DND-41 (cell line): ENCODE measurements around the gene COL4A1.

Experiments
- ATAC-seq: fragments of 200-7000 bp; cut with Tn5 transposase; 3 replicates; pipeline ENCODE4 v1.9.1; 2021; ENCODE audit warnings: low read depth; ENCODE audit not compliant: insufficient read depth
- DNase-seq: peaks from one replicate; pipeline ENCODE4 v3.0.0-alpha.2; 2020
- H2AFZ ChIP-seq: 2 replicates; pipeline ENCODE4 v1.6.0; 2012; ENCODE audit warnings: low read depth, low read length
- H3K27ac ChIP-seq: 2 replicates; pipeline ENCODE4 v1.5.1; 2012; ENCODE audit warnings: low read length, inconsistent platforms
- H3K27me3 ChIP-seq: fragments of 200-600 bp; sonication (generic); 2 replicates; pipeline ENCODE4 v1.6.0; 2012; ENCODE audit warnings: low read length, mild to moderate bottlenecking, inconsistent platforms; ENCODE audit not compliant: insufficient read depth, poor library complexity
- H3K36me3 ChIP-seq: 2 replicates; pipeline ENCODE4 v1.5.1; 2012; ENCODE audit warnings: low read length, inconsistent platforms; ENCODE audit not compliant: insufficient read depth
- H3K4me1 ChIP-seq: 2 replicates; pipeline ENCODE4 v1.5.1; 2012; ENCODE audit warnings: mild to moderate bottlenecking, low read length; ENCODE audit not compliant: insufficient read depth
- H3K4me2 ChIP-seq: 2 replicates; pipeline ENCODE4 v1.6.0; 2012; ENCODE audit warnings: mild to moderate bottlenecking, moderate library complexity, low read length, inconsistent platforms; ENCODE audit not compliant: insufficient read depth
- H3K4me3 ChIP-seq, 2 experiments: fragments of 200-600 bp in 1 of 2; shearing (Covaris generic) in 1 of 2; 2 replicates each; pipeline ENCODE4 v1.5.1; 2012 to 2016; ENCODE audit warnings: inconsistent platforms in 2 of 2, low read length in 2 of 2, mild to moderate bottlenecking in 2 of 2, low read depth in 1 of 2, moderate library complexity in 1 of 2
- H3K79me2 ChIP-seq: 2 replicates; pipeline ENCODE4 v1.6.0; 2012; ENCODE audit warnings: low read length, inconsistent platforms; ENCODE audit not compliant: insufficient read depth
- H3K9ac ChIP-seq: 2 replicates; pipeline ENCODE4 v1.6.0; 2012; ENCODE audit warnings: low read depth, mild to moderate bottlenecking, inconsistent platforms, low read length, moderate library complexity
- H3K9me3 ChIP-seq: 2 replicates; pipeline ENCODE4 v1.5.1; 2012; ENCODE audit warnings: low read length, moderate library complexity, mild to moderate bottlenecking, inconsistent platforms; ENCODE audit not compliant: insufficient read depth, severe bottlenecking
- H4K20me1 ChIP-seq: 2 replicates; pipeline ENCODE4 v1.6.0; 2012; ENCODE audit warnings: low read length; ENCODE audit not compliant: insufficient read depth
- EZH2 ChIP-seq: IDR thresholded peaks from 3 replicates; pipeline ENCODE4 v1.6.1; 2012; ENCODE audit warnings: borderline replicate concordance, low read depth, mild to moderate bottlenecking, moderate library complexity, low read length, inconsistent platforms; ENCODE audit not compliant: severe bottlenecking
- TF ChIP-seq, protein P1 (sequence below): IDR thresholded peaks from 2 replicates; pipeline ENCODE4 v1.5.1; 2012; ENCODE audit warnings: borderline replicate concordance, low read length, moderate library complexity, mild to moderate bottlenecking; ENCODE audit not compliant: poor library complexity, severe bottlenecking; ENCODE audit errors: extremely low read depth

Gene COL4A1

DNA sequence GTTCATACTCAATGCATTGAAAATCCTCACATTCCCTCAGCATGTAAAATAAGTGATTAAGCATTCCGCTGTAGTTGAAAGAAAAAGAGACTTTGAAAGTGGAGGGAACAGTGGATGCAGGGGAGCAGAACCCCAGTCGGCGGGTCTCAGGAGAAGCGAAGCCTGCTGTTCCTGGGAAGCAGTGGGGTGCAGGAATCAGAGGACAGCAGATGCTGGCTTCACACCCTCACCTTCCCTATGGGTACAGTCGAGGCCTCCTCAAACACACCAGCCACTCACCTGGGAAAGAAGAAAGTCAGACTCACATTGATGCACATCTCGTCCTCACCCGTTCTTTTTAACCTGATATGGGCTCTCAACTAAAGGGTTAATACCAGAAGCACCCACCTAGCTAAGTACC lies 38.3 kb upstream of the COL4A1 start:
- no peak for TF ChIP-seq EZH2
- TF ChIP-seq, protein P1, sequence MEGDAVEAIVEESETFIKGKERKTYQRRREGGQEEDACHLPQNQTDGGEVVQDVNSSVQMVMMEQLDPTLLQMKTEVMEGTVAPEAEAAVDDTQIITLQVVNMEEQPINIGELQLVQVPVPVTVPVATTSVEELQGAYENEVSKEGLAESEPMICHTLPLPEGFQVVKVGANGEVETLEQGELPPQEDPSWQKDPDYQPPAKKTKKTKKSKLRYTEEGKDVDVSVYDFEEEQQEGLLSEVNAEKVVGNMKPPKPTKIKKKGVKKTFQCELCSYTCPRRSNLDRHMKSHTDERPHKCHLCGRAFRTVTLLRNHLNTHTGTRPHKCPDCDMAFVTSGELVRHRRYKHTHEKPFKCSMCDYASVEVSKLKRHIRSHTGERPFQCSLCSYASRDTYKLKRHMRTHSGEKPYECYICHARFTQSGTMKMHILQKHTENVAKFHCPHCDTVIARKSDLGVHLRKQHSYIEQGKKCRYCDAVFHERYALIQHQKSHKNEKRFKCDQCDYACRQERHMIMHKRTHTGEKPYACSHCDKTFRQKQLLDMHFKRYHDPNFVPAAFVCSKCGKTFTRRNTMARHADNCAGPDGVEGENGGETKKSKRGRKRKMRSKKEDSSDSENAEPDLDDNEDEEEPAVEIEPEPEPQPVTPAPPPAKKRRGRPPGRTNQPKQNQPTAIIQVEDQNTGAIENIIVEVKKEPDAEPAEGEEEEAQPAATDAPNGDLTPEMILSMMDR, result no peak
- H2AFZ ChIP-seq, result no peak overlapping the region
- no peaks in the 10 kb centered on the region for H3K9me3 ChIP-seq
- no peak overlapping the region for H3K4me3 ChIP-seq
- H3K27ac ChIP-seq, result no peak overlapping the region
- no peak overlapping the region for H3K9ac ChIP-seq
- no peak overlapping the region for H3K4me2 ChIP-seq
- DNase-seq (no peak), ATAC-seq (no peak)
- H3K4me1 ChIP-seq, result no peaks in the 10 kb centered on the region
- H3K79me2 ChIP-seq, result no peaks in the 10 kb centered on the region
- peaks cover 8% of the 10 kb centered on the region for H4K20me1 ChIP-seq
- H3K36me3 ChIP-seq, result no peaks in the 10 kb centered on the region
- H3K27me3 ChIP-seq, result peaks cover 54% of the 10 kb centered on the region

DNA sequence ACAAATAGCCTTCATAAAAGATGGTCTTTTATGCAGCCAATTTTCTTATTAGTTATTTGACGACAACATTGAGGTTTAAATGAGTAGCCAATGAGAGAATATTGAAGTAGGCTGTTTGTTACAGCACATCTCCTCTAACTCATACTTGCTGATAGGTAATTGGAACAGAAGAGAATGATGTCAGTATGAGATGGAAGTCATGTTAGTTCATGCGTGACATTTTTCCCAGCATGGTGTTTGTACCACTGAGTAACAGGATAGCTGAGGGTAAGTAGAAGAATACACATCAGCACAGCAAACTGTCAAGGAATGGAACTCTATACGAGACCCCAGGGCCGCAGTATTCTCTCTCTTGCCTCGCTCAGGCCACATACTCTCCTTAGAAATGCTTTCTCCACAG lies 37.4 kb upstream of the COL4A1 start:
- no peak overlapping the region for H3K4me3 ChIP-seq
- TF ChIP-seq, protein P1, result no peak
- TF ChIP-seq EZH2, result no peak

DNA sequence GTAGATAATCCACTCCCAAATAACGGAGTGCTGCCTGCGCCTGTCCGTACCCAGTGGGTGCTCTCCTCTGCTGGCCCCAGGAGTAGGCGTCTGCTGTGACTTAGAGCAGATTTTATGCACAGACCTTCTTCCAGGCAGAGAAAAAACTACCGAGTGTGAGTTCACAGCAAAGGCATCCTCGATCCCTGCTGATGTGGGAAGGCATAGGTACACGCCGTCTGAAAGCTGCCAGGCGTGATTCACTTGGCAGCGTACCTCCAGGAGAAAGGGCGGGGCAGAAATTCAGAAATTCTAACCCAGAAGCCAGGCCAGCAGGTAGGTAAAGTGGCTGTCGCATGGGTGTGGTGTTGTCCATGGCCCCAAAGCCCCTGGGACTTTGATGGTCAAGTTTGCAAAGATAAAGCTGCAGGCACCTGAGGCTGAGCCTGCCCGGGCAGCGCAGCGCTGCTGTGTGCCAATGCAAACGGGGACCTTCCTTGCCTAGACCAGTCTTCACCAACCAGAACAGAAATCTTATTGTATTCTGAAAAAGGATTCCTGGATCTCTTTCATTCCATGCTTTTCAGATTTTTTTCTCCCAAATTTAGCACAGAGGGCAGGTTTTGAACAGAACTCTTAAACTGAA lies 36.4 kb upstream of the COL4A1 start:
- no peak overlapping the region for H3K4me3 ChIP-seq
- no peak overlapping the region for H3K27ac ChIP-seq
- ATAC-seq (no peak), DNase-seq (no peak)
- peaks cover 8% of the 10 kb centered on the region for H4K20me1 ChIP-seq
- H3K79me2 ChIP-seq, result no peaks in the 10 kb centered on the region
- H3K4me2 ChIP-seq, result no peak overlapping the region
- no peaks in the 10 kb centered on the region for H3K4me1 ChIP-seq
- peaks cover 52% of the 10 kb centered on the region for H3K27me3 ChIP-seq
- H3K9me3 ChIP-seq, result no peaks in the 10 kb centered on the region
- H3K36me3 ChIP-seq, result no peaks in the 10 kb centered on the region
- no peak overlapping the region for H2AFZ ChIP-seq
- no peak overlapping the region for H3K9ac ChIP-seq
- TF ChIP-seq, protein P1, result no peak
- TF ChIP-seq EZH2, result no peak

More for the DNA sequence above, 37.4 kb upstream of the COL4A1 start:
- H3K4me1 ChIP-seq, result no peaks in the 10 kb centered on the region
- peaks cover 8% of the 10 kb centered on the region for H4K20me1 ChIP-seq
- DNase-seq, result no peak
- no peak overlapping the region for H3K4me2 ChIP-seq
- H3K9me3 ChIP-seq, result no peaks in the 10 kb centered on the region
- H3K9ac ChIP-seq, result no peak overlapping the region
- no peak overlapping the region for H3K27ac ChIP-seq
- no peaks in the 10 kb centered on the region for H3K79me2 ChIP-seq
- no peaks in the 10 kb centered on the region for H3K36me3 ChIP-seq
- H2AFZ ChIP-seq, result no peak overlapping the region
- ATAC-seq, result no peak
- peaks cover 49% of the 10 kb centered on the region for H3K27me3 ChIP-seq
